GM23248 (cell line): ENCODE results near the gene SRSF8.

Source experiments
- EZH2 ChIP-seq: fragments of 200-600 bp; sonication (generic); IDR thresholded peaks from 2 replicates; pipeline ENCODE4 v1.6.1; 2018; ENCODE audit warnings: antibody characterized with exemption, mild to moderate bottlenecking; ENCODE audit not compliant: insufficient read depth, poor library complexity, severe bottlenecking
- EZH2phosphoT487 ChIP-seq: fragments of 200-600 bp; sonication (generic); IDR thresholded peaks from 2 replicates; pipeline ENCODE4 v1.6.1; 2018; ENCODE audit warnings: antibody characterized with exemption, moderate library complexity, mild to moderate bottlenecking, low read depth; ENCODE audit not compliant: insufficient read depth

GRCh38 chr11:95074792-95075563, 8.3 kb downstream of the SRSF8 start:
- TF ChIP-seq EZH2 (no peak), EZH2phosphoT487 (no peak)
